Nephron progenitor cell (in vitro differentiated cells): ENCODE data around the gene FGD5.
A peak's percentile ranks its signal among the peaks of the same experiment; 100 is the strongest.

ENCODE experiments used
- DNase-seq: peaks from one replicate; pipeline ENCODE4 v3.0.0; 2021
- H3K27ac Mint-ChIP-seq: 2 replicates; pipeline ENCODE4 v1.8.0; 2021; ENCODE audit warnings: mild to moderate bottlenecking, moderate library complexity, mixed read lengths
- H3K27me3 Mint-ChIP-seq: 2 replicates; pipeline ENCODE4 v1.8.0; 2021; ENCODE audit warnings: mild to moderate bottlenecking, low read depth, mixed read lengths; ENCODE audit not compliant: poor library complexity
- H3K36me3 Mint-ChIP-seq: 2 replicates; pipeline ENCODE4 v1.8.0; 2021; ENCODE audit warnings: low read depth, mixed read lengths
- H3K4me1 Mint-ChIP-seq: 2 replicates; pipeline ENCODE4 v1.8.0; 2021; ENCODE audit warnings: mixed read lengths
- H3K4me3 Mint-ChIP-seq: 2 replicates; pipeline ENCODE4 v1.8.0; 2021; ENCODE audit warnings: mild to moderate bottlenecking, moderate library complexity, mixed read lengths
- H3K9me3 Mint-ChIP-seq: 2 replicates; pipeline ENCODE4 v1.8.0; 2021; ENCODE audit warnings: mild to moderate bottlenecking, moderate library complexity, mixed read lengths
- TF ChIP-seq, protein P1 (sequence below): fragments of 200-600 bp; sonication (generic); IDR thresholded peaks from 2 replicates; pipeline ENCODE4 v1.5.0; 2021; ENCODE audit warnings: antibody characterized with exemption

FGD5 gene

DNA sequence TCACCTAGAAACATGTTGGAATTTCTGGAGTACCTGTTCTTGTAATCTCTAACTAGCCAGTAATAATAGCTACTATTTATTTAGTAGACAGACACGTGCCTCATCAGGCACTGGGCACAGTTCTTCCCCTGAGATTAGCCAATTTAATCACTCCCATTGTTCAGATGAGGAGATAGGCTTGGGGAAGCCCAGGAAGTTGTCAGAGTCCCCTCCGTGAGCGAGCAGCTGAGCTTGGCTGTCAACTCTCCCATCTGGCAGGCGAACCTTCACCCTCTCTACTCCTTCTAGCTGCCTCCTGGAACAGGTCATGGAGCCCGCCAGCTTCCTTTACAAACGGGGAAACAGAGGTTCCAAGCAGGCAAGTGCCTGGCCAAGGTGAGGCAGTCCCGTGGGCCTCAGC, 31.1 kb upstream of the FGD5 start:
- no peak for DNase-seq
- H3K9me3 Mint-ChIP-seq, result no peaks in the 10 kb centered on the region
- H3K27me3 Mint-ChIP-seq, result peaks cover 46% of the 10 kb centered on the region
- H3K27ac Mint-ChIP-seq, result no peak overlapping the region
- TF ChIP-seq, protein P1, sequence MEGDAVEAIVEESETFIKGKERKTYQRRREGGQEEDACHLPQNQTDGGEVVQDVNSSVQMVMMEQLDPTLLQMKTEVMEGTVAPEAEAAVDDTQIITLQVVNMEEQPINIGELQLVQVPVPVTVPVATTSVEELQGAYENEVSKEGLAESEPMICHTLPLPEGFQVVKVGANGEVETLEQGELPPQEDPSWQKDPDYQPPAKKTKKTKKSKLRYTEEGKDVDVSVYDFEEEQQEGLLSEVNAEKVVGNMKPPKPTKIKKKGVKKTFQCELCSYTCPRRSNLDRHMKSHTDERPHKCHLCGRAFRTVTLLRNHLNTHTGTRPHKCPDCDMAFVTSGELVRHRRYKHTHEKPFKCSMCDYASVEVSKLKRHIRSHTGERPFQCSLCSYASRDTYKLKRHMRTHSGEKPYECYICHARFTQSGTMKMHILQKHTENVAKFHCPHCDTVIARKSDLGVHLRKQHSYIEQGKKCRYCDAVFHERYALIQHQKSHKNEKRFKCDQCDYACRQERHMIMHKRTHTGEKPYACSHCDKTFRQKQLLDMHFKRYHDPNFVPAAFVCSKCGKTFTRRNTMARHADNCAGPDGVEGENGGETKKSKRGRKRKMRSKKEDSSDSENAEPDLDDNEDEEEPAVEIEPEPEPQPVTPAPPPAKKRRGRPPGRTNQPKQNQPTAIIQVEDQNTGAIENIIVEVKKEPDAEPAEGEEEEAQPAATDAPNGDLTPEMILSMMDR, result no peak
- no peaks in the 10 kb centered on the region for H3K36me3 Mint-ChIP-seq
- peaks cover 5% of the 10 kb centered on the region for H3K4me1 Mint-ChIP-seq
- no peak overlapping the region for H3K4me3 Mint-ChIP-seq

DNA sequence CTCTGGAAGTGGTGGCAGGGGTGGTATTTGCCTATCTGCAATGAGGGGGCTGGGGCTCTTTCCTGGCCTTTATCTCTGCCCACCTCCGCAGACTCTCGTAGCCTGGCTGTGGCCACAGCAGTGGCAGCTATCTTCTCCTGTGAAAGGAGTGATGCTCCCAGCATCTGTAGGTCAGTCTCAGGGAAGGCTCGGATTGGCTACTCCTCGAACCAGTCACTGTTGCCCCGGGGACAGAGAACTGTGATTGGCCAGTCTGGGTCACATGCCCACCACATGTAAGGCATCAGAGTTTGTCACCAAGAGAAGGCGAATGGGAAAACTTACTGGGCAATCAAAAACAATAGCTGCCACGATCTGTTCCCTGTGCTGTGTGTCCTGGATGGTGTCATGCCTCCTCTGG, 30.1 kb upstream of the FGD5 start:
- no peak overlapping the region for H3K4me3 Mint-ChIP-seq
- no peak overlapping the region for H3K27ac Mint-ChIP-seq
- H3K27me3 Mint-ChIP-seq, result peaks cover 55% of the 10 kb centered on the region
- TF ChIP-seq, protein P1, result no peak
- H3K4me1 Mint-ChIP-seq, result peaks cover 12% of the 10 kb centered on the region
- no peaks in the 10 kb centered on the region for H3K9me3 Mint-ChIP-seq
- H3K36me3 Mint-ChIP-seq, result no peaks in the 10 kb centered on the region
- no peak for DNase-seq

DNA sequence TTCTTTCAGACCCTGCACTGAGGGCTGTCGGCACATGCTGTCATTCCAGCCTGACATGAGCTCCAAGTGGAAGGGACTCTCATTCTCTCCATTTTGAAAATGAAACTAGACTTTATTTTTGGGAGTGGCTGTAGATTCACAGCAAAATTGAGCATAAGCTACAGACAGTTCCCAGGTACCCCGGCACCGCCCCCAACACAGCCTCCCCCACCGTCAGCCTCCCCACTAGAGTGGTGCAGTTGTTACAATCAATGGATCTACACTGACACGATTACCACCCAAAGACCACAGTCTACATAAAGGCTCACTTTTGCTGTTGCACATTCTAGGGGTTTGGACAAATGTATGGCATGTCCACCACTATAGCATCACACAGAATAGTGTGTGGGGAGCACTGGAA, 29.5 kb upstream of the FGD5 start:
- Mint-ChIP-seq H3K27ac (no peak overlapping the region), H3K4me1 (peaks cover 12% of the 10 kb centered on the region), H3K27me3 (peaks cover 58% of the 10 kb centered on the region), H3K9me3 (no peaks in the 10 kb centered on the region), H3K36me3 (no peaks in the 10 kb centered on the region), H3K4me3 (no peak overlapping the region)
- TF ChIP-seq, protein P1, result no peak
- DNase-seq, result no peak

DNA sequence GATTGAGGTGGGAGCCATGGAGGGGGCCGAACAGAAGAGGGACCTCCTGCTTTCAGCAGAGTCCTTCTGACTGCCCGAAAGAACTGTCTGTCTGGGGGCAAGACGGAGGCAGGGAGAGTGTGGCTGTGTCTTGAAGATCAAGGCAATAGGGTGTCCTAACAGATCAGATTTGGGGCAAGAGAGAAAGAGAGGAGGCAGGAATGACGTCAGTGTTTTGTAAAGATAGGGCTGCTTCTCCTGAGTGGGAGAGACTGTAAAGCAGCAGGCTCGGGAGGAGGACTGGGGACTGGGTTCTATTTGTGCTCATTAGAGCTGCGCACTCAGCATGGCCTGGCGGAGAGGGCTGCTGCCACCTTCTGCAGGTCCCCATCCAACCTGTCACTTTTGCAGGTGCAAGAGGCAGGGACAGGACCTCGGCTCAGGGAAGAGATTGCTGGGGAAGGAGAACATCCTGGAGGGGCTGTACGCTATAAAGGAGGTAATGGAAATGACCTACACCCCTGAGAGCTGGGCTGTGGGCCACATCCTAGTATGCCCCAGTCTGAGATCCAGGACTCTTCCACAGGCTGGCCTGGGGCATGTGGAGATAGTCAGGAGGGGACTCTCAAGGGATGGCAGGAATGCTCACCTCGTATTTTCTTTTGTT, 29.0 kb upstream of the FGD5 start:
- H3K4me3 Mint-ChIP-seq, result no peak overlapping the region

DNA sequence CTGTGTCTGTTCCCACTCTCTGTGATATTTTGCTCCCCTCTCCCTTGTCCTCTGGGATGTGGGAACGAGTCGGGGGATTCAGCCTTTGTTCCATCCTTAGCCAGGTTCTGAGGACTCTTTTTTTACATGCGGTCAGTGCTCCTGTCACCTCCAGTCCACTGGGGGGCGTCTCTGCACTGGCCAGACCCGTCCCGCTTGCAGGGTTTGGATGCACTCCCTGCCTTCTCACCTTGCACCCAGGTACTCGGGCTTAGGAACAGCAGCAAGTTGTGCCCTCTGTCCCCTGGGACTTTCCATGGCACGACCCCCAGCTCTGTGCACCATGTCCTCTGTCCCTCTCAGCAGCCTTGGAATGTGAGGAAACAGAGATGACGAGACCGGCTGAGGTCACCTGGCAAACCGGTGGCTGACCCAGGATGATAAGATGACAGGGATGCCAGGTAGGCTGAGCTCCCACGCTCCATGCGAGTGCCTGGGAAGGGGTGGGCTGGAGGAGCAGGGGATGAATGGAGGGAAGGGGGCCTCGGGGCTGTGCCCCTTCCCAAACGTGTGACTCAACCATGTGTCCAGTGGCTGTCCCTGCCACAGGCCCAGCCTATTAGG, 27.3 kb upstream of the FGD5 start:
- no peaks in the 10 kb centered on the region for H3K9me3 Mint-ChIP-seq
- DNase-seq, result peak; percentile 79

More for the DNA sequence above, 29.0 kb upstream of the FGD5 start:
- TF ChIP-seq, protein P1, result no peak
- no peak for DNase-seq
- H3K9me3 Mint-ChIP-seq, result no peaks in the 10 kb centered on the region
- H3K27me3 Mint-ChIP-seq, result peaks cover 59% of the 10 kb centered on the region
- H3K4me1 Mint-ChIP-seq, result peaks cover 12% of the 10 kb centered on the region
- H3K27ac Mint-ChIP-seq, result no peak overlapping the region
- H3K36me3 Mint-ChIP-seq, result no peaks in the 10 kb centered on the region

More for the DNA sequence above, 27.3 kb upstream of the FGD5 start:
- Mint-ChIP-seq H3K4me1 (peaks cover 20% of the 10 kb centered on the region), H3K27me3 (peaks cover 54% of the 10 kb centered on the region), H3K36me3 (no peaks in the 10 kb centered on the region), H3K4me3 (no peak overlapping the region), H3K27ac (no peak overlapping the region)
- TF ChIP-seq, protein P1, result peak; percentile 64
